TTC549 (cell line): ENCODE measurements around the gene GFRA4.

Experiments
- FAIRE-seq: peaks from 2 replicates; lab custom pipeline; 2012; peaks lifted over from hg19 to GRCh38; lab: Jason Lieb, UNC

GFRA4 gene

DNA sequence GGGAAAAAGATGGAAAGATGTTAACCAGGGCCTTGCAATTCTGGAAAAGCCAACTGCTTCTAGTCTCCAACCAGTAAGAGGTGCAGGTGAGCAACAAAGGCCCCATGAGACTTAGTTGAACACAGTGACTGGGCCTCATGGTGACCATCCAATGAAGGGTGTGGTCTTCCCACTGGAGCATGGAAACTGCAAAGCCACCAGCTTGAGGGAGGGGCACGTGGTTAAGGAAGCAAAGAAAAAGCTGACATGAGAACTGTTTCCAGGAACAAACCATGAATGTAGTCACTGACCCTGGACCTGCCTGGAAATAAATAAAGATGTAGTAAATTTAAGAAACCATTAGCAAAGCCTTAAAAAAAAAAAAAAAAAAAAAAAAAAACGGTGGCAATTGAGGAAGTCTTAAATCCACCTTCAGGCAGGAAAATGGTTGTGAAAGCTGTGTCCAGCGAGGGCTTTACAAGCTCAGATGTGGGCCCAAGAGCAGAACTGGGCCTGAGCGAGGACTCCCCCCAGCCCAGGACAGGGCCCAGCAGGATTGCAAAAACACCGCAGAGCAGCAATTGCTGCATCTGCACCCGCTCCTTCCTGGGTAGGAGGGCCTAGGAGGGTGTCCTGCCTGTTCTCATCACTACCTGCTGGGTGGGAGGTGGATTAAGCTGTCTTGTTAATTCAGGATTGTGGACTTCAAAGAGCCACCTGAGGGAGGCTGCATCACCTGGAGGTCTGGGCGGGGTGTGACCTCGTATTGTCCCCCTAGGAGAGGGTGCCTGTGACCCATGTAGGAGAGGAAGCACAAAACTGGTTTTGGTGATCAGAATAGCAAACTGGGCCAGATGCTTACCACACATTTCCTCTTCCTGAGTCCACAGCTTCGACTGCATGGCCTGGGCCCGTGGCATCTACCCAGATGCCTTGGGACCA, 10.3 kb downstream of the GFRA4 start:
- no peak for FAIRE-seq

DNA sequence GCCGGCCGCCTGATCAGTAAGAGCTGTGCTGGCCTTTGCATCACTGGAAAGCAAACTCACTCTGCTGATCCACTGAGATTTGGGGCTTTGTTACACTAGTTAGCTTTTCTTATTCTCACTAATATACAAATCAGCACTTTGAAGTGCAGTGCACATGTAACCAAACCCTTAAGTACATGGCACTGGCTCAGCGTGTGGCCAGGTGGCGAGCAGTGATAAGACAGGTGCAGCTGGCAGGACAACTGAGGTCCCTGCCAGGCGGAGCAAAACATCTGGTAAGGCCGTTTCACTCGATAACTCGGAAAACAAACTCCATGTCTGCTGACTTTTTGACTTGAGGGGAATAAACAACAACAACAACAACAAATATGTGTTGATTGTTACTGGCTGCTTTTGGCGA, 11.0 kb downstream of the GFRA4 start:
- no peak for FAIRE-seq

GRCh38 chr20:3651204-3651962, 11.8 kb downstream of the GFRA4 start:
- FAIRE-seq, result no peak

- FAIRE-seq, result no peak
Observed at GRCh38 chr20:3648951-3649350, 14.2 kb downstream of the GFRA4 start.

- no peak for FAIRE-seq
Observed at GRCh38 chr20:3647473-3647872, 15.7 kb downstream of the GFRA4 start.

GRCh38 chr20:3646651-3647050, 16.5 kb downstream of the GFRA4 start:
- no peak for FAIRE-seq

GRCh38 chr20:3646067-3646440, 17.1 kb downstream of the GFRA4 start:
- FAIRE-seq, result no peak

DNA sequence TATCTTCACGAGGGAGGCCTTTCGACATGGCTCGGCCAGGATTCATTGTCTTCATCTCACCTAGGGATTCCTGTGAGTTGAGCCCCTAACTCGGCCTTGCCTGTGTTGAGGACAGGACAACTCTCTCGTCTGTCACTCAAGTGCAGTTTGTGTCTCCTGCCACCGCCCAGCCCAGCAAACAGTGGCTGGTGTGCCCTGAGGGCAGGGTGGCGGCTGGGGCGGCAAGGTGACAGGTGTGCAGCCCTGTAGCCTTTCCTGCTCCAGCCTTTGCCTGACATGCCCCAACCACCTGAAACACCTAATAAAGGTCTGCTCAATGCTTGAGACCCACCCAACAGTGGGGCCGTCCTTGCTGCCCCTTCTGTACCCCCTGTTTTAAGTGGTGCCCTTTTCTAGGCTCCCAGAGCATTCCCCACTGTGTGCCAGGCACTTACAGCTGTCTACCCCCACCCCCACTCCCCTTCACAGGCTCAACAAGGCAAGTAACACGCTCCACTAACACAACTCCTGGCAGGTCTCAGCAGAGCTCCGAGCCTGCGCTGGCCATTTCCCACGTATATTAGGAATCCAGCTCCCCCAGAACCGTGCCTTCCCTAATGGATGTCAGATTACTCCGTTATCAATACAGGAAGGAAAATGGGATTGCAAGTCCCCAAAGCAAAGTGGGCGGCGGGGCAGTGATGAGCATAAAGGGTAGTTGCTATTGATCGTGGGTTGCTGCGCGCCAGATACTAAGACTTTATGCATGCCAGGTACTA, 17.7 kb downstream of the GFRA4 start:
- no peak for FAIRE-seq

GRCh38 chr20:3640259-3640658, 22.9 kb downstream of the GFRA4 start:
- FAIRE-seq, result no peak

GRCh38 chr20:3635346-3635745, 27.9 kb downstream of the GFRA4 start:
- FAIRE-seq, result no peak

- FAIRE-seq, result no peak
Observed at GRCh38 chr20:3633913-3634478, 29.2 kb downstream of the GFRA4 start.

- FAIRE-seq, result no peak
Observed at GRCh38 chr20:3632311-3633004, 30.7 kb downstream of the GFRA4 start.

DNA sequence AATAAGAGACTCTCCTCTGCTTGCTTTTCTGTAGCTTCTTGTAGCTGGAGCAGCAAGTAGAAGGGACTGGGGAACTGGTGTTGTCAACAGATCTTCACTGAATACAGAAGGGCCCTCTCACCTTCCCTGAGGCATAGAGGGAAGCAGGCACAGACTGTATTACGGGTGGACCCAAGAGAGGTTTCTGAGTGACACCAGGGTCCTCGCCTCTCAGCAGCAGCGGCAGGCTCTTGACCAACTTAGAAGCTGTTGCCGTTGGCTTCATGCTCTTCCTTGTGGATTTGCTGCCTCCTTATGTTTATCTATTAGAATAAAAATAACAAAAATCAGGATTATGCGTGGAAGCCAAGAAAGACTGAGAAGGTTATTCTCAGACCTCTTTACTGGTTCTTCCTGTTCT, 31.7 kb downstream of the GFRA4 start:
- no peak for FAIRE-seq

- FAIRE-seq, result no peak
Observed at GRCh38 chr20:3630429-3630828, 32.8 kb downstream of the GFRA4 start.

DNA sequence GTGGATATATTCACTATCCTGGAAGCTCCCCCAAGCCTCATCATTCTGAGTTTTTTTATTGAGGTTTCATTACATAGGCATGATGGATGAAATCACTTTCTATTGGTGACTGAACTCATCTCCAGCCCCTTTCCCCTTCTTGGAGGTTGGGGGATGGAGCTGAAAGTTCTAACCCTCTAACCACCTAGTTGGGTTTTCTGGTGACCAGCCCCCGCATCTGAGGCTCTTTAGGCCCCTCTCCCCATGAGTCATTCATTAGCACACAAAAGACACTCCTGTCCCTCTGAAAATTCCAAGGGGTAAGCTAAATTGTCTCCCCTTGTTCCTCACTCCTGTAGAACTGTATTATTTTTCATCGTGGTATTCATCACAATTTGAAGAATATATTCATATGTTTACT, 33.3 kb downstream of the GFRA4 start:
- FAIRE-seq, result no peak

DNA sequence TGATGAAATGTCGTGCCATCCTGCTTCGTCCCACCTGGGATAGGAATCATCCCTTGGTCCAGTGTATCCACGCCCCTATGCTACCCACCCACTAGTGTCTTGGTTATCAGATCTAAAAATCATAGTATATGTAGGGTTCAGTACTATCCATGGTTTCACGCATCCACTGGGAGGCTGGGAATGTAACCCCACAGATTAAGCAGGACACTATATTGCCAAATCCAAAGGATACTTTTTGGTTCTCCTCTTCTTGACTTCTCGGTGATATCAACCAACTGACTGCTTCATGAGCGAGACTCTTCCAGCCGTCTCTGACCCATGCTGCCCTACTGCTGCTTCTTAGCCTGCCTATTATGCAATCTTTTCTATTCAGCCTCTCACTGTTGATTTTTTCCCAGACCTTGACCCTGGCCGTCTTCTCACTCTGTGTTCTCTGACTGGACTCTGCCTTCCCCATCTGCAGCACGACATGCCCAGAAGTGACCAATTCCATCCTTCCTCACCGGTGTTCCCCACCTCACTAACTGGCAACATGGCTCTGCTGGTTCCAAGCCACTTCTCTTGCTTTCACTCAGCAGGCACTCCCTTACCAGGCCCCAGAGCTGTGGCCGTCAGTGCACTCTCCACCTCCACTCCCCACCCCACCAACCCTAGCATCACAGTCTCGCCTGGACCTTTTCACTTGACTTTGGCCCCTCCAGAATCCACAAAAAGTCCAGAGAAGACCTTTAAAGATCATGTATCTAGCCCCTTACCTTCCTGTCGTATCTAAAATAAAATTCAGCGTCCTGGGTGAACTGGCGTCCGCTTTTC, 34.5 kb downstream of the GFRA4 start:
- no peak for FAIRE-seq

DNA sequence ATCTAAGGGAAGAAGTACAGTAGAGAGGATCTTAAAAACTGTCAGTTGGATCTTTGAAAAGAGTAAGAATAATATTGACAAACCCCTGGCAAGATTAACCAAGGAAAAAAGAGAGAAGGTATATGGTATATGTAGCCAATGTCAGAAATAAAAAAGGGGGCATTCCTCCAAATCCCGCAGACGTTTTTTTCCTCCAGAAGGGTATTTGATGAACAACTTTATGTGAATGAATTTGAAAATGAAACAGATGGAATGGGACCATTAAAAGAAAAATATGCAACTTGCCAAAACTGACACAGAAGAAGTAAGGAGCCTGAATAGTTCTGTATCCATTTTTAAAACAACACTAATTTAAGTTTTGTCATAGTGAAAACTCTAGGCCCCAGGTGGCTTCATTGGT, 35.7 kb downstream of the GFRA4 start:
- FAIRE-seq, result no peak

DNA sequence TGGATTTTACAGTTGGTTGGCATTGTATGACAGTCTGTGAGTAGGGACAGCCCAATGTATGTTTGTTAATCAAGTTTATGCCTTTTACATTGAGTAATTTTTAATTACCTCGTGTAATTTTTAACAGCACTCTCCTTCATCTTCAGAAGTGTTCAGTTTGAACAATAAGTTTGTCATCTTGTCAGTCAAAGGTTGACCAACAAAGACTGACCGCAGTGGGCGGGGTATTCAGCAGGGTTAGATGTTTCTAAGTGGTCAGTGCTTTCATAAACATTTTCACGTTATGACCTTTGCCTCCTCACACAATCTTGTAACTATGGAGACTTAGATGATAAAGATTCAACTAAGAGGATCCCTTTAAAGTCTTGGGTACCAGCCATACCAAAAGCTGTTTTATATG, 40.8 kb downstream of the GFRA4 start:
- no peak for FAIRE-seq

- no peak for FAIRE-seq
Observed at GRCh38 chr20:3621111-3621510, 42.1 kb downstream of the GFRA4 start.

DNA sequence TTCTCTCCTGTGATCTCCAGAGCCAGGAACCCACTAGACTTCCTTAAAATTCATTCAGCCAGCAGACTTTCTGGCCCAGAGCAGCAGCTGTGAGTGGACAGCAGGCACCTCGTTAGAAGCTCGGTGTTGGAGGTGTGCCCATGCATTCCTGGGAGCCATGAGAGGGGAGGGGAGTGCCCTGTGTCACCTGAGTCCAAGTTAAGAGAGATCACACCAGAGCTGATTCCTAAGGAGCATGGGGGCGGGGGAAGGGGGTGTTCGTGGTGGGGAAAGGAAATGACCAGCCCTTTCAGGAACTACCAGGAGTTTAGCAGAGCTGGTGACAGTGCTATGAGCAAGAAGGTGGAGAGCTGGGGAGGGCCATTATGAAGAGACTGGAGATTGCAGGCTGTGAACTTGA, 46.9 kb downstream of the GFRA4 start:
- no peak for FAIRE-seq
